Glomerular visceral epithelial cell (primary cell): ENCODE data around the gene GPC5.
A peak's percentile ranks its signal among the peaks of the same experiment; 100 is the strongest.

Experiments
- DNase-seq: peaks from one replicate; pipeline ENCODE4 v3.0.0-alpha.2; 2016; ENCODE audit errors: extremely low spot score

GPC5 gene

DNA sequence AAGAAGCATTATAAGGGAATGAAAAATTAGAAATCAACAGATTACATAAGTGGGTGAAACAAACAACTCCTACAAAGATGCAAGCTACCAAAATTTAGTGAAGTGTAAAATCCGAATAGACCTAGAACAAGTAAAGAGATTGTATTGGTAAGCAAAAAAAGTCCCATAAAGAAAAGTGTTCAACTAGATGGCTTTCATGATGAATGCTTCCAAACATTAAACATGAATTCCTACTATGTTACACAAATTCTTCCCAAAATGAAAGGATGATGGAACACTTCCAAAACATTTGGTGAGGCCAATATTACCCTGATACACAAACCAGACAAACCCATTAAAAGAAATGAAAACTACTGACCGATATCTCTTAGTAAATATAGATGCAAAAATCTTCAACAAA, 139.0 kb downstream of the GPC5 start:
- no peak for DNase-seq

DNA sequence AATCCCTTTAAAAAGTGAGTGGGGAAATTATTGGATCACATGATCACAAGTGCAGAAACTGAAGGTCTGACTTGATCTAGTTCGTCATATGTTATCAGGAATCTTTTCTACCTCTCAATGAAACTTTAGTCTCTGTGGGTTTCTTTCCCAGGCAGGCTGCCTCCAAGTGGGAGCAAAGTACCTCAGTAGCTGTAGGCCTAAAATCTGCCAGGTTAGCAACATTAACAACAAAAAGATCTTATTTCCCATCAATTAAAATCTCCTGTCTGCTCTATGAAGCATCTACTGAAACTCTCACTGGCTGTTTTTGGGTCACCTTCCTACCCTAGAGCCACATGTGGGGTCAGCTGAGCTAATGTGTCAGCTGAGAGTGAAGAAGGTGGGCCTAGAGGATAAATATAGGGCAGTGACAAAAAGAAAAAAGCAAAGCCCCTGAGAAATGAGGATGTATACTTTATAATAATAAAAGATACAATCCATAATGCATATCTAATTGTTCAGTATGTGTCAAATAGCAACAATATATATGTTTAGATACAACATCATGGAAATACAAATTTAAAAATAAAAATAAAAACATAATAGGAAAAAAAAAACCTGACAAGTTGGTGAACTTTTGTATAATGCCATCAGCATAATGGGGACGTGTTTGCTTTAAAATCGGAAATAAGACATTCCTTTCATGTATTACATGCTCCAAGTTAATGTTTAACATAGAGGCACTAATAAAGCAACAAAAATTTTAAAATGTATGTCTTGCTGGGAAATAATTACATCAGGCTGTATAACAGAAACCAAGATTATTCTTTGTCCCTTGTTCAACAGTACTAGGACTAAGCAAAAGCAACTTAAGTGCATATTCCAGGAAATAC, 141.1 kb downstream of the GPC5 start:
- DNase-seq: peak; percentile 4

DNA sequence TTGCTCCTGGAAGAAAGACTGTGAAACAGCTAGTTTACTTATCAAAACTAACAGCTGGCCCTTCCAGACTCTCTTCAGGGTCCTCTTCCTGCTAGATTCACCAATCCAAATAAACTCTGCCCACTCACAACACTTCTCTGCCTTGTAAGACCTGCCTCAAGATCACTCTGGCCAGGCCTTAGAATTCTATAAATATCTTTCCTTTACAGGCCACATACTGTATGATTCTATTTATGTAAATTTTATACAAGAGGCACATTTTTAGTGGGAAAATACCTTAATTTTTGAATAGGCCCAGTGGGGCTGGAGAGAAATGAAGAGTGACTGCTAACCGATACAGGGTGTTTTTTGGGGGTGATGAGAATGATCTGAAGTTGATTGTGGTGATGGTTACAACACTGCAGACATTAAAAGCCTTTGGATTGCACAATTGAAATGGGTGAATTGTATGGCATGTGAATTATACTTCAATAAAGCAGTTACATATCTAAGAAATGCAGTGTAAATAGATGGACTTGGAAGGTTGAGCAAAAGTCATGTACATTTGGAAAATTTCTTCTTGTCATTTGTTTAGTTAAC, 141.8 kb downstream of the GPC5 start:
- DNase-seq: no peak

DNA sequence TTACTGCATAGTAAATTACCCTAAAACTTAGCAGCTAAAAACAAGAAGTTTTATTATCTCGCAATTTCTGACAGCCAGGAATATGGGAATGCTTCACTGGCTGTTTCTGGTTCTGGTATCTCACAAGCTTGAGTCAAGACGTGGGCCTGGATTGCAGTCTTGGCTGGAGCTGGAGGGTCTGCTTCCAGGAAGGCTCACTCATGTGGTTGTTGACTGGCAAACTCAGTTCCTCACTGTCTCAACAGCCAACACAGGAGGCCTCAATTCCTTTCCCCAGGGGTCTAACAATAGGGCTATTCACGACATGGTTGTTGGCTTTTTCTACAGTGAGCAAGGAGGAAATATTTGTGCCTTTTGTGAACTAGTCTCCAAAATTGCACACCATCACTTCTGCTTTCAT, 146.3 kb downstream of the GPC5 start:
- no peak for DNase-seq

DNA sequence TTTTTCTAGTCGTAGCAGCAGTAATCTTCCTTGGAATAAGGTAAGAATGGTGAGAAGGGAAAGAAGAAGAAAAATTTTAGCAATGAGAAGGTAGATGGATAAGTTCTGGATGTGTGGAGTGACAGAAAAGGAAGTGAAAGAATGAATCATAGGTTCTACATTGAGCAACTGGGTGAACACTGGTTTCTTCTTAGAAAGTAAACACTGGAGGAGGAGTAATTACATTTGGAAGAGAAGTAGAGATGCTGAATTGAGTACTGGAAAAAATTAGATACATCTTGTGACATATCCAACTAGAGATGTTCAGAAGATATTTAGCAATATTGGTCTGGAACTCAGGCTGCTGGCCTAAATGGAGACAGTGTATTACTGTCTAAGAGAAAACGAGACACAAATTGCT, 148.5 kb downstream of the GPC5 start:
- DNase-seq: no peak

DNA sequence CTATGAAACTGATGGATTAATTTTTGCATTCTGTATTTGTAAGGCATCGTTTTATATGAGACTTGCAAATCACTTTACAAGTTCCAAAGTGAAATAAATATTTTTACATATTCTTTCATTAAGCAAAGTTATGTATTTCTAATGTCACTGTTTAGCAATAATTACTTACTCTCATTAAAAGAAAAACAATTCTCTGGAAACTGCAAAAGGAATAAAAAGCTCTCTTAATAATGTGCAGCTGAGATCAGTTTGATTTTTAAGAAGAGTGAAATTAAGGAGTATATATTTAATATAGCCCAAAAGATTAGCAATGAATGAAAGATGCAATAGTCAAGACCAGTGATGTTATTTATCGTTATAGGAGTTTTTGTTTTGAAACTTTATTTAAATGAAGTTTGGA, 155.2 kb downstream of the GPC5 start:
- DNase-seq: no peak

DNA sequence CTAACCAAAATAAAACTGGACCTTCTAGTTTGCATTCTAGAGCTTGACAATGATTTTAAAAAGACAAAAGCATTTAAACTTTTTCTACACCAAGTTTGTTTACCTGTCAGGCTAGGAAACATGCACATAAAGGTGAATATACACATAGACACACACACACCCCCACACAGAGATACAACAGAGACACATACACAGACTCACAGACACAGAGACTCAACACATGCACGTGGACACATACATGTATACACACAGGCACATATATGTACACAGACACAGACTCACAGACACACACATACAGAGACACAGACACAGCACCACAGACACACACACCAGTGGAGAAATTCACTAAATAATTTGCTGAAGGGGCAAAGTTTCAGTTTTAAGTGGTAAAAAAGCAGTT, 155.7 kb downstream of the GPC5 start:
- DNase-seq: no peak

DNA sequence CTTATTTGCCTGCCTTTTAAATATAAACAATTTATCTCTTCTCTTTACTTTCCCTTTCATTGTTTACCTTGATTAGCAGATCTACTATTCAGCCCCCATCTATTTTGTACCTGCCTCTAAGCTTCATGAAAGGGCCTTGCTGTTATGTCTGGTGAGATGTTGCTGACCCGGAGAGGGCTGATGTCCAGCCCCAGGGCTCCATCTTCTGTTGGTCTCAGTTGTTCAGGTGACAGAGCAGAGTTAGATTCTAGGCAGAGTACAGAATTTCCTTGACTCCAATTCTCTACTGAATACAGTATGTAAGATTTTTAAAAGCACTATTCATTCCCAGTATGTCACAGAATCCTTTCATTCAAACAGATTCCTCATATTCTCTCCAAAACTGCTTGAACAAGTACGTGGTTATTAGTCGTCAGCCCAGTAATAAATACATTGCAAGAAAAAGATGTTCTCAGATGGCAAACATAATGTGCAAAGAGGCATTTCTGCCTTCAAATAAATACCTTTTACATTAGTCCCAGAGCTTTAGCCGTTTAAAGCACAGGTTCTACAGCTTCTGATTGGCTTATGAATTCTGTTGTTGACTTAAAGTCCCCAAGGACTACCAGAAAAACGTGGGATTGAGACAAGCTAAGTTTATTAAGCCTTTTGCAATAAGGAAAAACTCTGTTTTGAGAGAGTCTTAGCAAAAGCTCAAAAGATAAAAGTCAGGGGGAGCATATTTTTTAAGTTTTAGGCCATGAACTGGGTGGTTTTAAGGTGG, 159.1 kb downstream of the GPC5 start:
- no peak for DNase-seq

DNA sequence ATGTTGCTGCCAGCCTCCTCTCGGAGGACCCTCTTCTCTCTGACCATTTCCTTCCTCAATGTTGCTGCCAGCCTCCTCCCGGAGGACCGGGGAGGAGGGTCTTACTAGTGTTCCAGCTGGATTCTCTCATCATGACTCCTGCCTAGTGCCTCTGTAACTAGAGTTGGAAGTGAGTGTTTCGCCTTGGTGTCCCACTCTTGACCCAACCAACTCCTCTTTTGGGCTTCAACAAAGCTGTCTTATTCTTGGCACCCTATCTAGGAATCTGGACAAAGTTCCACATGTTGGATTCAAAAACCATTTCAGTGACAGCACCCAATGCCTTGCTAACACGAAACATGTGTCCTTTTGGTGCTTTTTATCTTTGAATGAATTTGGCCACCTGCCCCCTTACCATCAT, 165.4 kb downstream of the GPC5 start:
- no peak for DNase-seq

DNA sequence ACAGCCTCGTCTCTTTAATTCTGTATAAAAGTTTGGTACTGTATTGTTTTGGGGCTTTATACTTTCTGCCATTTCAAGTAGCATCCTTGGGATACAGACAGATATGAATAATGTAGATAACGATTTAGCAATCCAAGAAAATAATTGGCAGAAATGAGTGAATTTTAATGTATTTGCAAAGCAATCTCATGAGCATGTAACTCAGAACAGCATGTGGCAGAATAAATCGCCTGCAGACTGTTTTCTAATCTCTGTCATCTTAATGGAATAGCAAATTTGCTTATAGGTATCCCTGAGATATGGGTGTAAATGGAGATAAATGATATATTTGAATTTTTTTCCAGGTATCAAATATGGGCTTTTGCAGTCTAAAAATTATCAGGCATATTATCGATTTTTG, 166.0 kb downstream of the GPC5 start:
- DNase-seq: no peak

DNA sequence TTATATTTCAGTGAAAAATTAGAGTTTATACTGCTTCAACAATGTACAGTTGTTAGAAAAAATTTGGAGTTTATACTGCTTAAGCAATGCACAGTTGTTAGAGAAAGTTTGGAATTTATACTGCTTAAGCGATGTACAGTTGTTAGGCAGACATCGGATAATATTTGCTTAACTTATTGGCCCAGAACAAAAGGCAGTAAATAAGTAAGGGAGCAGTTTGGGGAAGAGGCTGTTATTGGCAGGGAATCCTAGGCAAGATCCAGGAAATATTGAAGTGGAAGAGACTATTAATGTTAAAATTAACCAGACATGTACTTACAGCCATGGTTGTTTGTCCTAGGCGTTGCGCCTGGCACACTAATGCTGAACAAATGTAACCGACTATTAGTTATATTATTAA, 166.9 kb downstream of the GPC5 start:
- no peak for DNase-seq

DNA sequence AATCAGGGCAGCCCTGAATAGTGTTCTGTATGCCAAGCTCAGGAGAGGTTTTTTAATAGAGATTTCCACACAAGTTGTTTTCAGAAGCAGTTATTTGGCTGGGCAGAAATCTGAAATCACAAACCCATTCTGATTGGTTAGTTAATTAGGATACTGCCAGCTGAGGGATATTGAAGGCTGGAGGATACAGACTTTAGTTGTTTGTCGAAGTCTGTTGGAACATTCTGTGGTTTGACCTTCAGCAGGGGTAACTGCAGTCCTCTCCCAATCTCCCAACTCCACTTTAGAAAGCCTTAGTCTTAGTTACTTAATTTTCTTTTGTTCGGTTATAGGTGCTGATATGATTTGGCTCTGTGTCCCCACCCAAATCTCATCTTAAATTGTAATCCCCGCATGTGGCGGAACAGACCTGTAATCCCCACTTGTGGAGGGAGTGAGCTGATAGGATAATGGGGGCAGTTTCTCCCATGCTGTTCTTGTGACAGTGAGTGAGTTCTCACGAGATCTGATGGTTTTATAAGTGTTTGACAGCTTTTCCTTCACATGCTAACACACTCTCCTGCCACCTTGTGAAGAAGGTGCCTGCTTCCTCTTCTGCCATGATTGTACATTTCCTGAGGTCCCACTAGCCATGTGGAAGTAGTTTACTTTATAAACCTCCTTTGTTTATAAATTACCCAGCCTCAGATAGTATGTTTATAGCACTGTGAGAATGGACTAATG, 169.2 kb downstream of the GPC5 start:
- no peak for DNase-seq

DNA sequence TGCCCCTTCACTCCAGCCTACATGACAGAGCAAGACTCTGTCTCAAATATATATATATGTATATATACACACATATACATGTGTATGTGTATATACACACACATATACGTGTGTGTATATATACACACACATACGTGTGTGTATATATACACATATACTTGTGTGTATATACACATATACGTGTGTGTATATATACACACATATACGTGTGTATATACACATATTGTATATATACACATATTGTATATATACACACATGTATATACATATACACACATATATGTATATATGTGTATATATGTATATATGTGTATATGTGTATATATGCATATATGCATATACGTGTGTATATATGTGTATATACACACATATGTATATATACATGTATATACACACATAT, 173.3 kb downstream of the GPC5 start:
- DNase-seq: no peak

DNA sequence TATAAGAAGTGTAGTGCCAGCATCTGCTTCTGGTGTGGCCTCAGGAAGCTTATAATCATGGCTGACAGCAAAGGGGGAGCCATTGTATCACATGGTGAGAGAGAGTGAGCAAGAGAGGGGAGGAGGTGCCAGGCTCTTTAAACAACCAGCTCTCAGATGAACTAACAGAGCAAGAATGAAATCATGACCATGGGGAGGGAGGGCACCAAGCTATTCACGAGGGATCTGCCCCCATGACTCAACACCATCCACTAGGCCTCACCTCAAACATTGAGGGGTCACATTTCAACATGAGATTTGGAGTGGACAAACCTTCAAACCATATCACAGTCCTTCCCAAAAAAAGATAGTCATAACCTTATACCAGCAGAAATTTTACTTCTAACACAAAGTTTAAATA, 174.0 kb downstream of the GPC5 start:
- no peak for DNase-seq

DNA sequence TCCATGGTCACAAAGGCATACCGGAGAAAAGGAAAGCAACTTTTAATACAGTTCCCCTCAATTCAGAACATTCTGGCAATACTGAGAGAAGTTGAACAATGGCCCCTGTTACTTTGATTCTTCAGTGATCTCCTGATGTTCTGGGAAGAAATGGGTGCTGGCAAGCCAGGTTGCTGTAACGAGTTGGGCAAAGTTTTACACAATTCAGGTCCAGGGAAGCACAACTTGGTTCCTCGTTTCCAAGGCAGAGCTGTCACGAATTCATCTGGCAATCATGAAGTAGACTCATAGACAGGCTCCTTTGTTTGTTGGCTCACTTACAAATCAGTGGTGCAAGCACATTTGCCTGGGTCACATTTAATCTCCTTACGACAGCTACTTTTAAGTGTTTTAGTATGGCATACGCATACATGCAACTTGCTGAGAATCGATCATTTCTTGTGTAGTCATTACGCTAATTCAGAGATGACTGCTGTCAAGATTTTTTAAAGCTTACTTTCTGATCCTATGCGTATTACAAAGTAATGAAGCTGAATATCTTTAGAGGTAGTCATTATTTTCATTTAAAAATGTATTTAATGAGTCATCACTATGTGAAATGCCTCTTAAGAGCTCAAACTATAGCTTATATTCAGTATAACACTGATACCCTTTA, 174.7 kb downstream of the GPC5 start:
- no peak for DNase-seq

DNA sequence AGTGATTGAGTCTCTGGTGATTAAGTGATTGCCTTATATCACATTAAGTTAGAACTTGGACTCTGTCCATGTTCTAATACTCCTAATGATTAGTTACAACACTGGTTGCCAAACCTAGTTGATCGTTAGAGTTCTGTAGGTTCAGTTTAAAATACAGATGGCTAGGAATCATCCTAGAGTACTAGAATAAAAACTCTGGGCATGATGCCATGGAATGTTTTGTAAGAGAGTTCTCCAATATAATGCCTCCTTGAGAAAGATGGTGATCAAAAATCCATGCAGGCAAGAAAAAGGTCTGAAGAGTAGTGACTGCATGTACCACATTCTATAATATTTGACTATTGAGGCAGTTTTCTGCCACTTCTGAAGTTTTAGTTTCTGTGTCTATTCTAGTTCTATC, 176.3 kb downstream of the GPC5 start:
- DNase-seq: no peak

DNA sequence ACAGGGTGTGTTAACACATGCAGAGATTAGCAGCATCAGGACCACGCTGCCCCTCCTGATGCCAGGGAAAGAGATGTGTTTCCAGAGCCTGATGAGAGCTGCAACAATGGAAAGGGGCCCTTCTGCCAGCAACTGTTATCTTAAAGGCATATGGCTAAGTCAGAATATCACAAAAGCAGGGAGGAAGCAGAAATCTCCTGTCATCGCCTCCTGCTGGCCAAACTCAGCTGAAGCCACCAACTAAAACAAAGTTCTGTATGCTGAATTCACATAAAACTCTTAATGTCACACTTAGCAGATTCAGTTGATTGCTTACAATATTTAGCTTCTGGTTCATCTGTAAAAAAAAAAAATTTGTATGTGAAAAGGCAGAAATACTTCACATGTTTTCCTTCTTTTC, 178.2 kb downstream of the GPC5 start:
- no peak for DNase-seq

DNA sequence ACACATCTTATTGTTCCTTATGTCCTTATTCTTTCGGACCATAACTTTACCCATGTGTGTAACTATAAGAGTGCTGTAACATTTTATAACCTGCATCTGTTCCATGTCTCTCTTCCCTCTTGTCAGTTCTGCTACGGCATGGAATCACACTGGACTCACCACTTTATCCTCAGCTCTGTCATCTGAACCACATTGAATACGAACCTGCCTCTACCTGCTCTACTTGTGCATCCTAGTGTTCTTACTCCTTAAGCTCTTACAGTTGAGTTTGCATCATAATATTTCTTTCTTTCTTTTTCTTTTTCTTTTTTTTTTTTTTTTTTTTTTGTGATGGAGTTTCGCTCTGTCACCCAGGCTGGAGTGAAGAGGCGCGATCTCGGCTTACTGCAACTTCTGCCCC, 180.9 kb downstream of the GPC5 start:
- DNase-seq: no peak

DNA sequence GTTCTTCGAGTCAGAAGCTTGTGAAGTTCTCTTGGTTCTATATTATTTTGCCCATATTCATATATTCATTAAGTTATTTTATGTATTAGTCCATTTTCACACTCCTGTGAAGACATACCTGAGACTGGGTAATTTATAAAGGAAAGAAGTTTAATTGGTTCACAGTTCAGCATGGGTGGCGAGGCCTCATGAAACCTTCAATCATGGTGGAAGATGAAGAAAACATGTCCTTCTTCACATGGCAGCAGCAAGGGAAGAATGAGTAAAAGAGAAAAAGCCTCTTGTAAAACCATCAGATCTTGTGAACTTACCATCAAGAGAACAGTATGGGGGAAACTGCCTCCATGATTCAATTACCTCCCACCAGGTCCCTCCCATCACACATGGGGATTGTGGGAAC, 182.3 kb downstream of the GPC5 start:
- no peak for DNase-seq

DNA sequence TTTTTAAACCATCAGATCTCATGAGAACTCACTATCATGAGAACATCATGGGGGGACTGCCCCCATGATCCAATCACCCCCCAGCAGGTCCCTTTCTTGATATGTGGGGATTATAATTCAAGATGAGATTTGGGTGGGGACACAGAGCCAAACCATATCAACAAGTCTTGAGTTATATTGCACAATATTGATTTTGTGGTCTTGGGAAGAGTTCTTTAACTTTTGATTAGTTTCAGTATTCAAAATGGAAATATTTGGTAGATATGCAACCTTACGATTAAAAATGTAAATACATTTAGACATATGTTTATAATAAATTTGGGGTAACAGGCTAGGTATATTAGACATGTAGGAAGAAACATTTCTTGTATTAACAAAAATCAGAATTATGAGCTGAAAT, 188.2 kb downstream of the GPC5 start:
- DNase-seq: no peak

DNA sequence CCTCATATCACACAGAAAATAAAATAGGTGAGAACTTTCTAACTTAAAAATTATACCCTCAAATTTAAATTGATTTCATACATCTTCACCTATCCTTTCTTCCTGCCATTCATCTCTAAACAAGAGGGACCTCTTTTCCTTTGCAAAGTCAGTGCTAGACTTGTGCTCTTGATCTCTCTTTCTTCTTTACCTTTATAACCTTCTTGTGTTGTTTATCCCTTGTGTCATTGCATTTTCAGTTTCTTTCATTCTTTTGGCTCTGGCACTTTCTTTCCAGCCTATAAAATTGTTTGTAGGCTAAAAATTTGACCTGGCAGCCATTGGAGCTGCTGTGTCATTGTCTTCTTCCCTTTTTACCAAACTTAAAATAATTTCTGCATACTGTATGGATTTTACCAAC, 190.1 kb downstream of the GPC5 start:
- no peak for DNase-seq
